ENCODE data around the gene BMP7.

BMP7 gene

DNA sequence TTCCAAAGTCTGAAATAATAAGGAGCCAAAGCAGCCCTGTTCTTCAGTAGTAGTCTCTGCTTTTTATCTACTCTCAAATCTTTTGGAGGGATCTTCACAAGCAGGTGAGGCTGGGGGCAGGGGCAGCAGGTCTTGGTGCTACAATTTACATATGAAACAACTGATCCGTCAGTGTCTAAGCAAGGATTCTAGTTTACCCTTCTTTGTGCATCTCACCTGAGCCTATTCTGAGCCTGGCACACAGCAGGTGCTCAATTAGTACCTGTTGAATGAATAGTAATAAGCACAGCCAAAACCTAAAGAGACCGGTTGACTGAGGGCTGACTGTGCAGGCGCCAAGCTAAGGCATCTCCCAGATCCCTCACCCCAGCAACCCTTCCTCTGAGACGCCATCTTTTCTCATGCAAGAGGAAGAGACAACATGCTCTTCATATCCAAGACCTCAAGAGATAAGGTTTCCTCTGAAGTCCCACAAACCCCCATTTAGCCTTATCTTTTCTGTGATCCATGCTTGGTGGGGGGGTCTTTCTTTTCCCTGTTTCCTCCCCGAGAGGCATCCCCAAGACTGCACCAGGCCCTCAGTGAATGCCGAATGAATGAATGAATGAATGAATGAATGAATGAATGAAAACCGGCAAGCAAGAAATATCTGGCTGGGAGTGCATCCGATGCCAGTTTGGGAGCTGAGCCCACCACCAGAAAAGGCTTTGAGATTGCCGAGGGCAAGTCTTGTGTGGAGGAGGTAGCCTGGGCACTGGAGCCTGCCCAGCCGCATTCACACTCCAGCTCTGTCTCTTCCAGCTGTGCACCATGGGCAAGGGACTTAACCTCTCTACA, 2.9 kb upstream of the BMP7 start:
- TF ChIP-seq RARB (CRISPR knock-in tag; IDR thresholded peaks at IDR 0.05) (no peak), OSR1 (CRISPR knock-in tag; IDR thresholded peaks at IDR 0.05) (no peak), ESRRG (CRISPR knock-in tag; IDR thresholded peaks at IDR 0.05) (no peak), ISL1 (CRISPR knock-in tag; IDR thresholded peaks at IDR 0.05) (no peak), CSRNP3 (CRISPR knock-in tag; IDR thresholded peaks at IDR 0.05) (no peak), TOX (CRISPR knock-in tag; IDR thresholded peaks at IDR 0.05; ENCODE audit: borderline replicate concordance) (no peak), ARNTL (CRISPR knock-in tag; IDR thresholded peaks at IDR 0.05; ENCODE audit: borderline replicate concordance, low read depth) (no peak), ZFP3 (CRISPR knock-in tag; IDR thresholded peaks at IDR 0.05) (no peak), CREB5 (CRISPR knock-in tag; IDR thresholded peaks at IDR 0.05; ENCODE audit: low read depth) (no peak), ZFP30 (CRISPR knock-in tag; IDR thresholded peaks at IDR 0.05) (no peak), ZNF8 (CRISPR knock-in tag; IDR thresholded peaks at IDR 0.05) (no peak), ZNF70 (CRISPR knock-in tag; IDR thresholded peaks at IDR 0.05) (no peak), ZC3H10 (CRISPR knock-in tag; IDR thresholded peaks at IDR 0.05) (no peak)
- TF ChIP-seq, protein P1, sequence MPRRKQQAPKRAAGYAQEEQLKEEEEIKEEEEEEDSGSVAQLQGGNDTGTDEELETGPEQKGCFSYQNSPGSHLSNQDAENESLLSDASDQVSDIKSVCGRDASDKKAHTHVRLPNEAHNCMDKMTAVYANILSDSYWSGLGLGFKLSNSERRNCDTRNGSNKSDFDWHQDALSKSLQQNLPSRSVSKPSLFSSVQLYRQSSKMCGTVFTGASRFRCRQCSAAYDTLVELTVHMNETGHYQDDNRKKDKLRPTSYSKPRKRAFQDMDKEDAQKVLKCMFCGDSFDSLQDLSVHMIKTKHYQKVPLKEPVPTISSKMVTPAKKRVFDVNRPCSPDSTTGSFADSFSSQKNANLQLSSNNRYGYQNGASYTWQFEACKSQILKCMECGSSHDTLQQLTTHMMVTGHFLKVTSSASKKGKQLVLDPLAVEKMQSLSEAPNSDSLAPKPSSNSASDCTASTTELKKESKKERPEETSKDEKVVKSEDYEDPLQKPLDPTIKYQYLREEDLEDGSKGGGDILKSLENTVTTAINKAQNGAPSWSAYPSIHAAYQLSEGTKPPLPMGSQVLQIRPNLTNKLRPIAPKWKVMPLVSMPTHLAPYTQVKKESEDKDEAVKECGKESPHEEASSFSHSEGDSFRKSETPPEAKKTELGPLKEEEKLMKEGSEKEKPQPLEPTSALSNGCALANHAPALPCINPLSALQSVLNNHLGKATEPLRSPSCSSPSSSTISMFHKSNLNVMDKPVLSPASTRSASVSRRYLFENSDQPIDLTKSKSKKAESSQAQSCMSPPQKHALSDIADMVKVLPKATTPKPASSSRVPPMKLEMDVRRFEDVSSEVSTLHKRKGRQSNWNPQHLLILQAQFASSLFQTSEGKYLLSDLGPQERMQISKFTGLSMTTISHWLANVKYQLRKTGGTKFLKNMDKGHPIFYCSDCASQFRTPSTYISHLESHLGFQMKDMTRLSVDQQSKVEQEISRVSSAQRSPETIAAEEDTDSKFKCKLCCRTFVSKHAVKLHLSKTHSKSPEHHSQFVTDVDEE (CRISPR knock-in tag; IDR thresholded peaks at IDR 0.05) = no peak
- TF ChIP-seq, protein P2, sequence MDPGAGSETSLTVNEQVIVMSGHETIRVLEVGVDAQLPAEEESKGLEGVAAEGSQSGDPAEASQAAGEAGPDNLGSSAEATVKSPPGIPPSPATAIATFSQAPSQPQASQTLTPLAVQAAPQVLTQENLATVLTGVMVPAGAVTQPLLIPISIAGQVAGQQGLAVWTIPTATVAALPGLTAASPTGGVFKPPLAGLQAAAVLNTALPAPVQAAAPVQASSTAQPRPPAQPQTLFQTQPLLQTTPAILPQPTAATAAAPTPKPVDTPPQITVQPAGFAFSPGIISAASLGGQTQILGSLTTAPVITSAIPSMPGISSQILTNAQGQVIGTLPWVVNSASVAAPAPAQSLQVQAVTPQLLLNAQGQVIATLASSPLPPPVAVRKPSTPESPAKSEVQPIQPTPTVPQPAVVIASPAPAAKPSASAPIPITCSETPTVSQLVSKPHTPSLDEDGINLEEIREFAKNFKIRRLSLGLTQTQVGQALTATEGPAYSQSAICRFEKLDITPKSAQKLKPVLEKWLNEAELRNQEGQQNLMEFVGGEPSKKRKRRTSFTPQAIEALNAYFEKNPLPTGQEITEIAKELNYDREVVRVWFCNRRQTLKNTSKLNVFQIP (CRISPR knock-in tag; IDR thresholded peaks at IDR 0.05; ENCODE audit: borderline replicate concordance, low read depth) = no peak
- ATAC-seq = no peak

DNA sequence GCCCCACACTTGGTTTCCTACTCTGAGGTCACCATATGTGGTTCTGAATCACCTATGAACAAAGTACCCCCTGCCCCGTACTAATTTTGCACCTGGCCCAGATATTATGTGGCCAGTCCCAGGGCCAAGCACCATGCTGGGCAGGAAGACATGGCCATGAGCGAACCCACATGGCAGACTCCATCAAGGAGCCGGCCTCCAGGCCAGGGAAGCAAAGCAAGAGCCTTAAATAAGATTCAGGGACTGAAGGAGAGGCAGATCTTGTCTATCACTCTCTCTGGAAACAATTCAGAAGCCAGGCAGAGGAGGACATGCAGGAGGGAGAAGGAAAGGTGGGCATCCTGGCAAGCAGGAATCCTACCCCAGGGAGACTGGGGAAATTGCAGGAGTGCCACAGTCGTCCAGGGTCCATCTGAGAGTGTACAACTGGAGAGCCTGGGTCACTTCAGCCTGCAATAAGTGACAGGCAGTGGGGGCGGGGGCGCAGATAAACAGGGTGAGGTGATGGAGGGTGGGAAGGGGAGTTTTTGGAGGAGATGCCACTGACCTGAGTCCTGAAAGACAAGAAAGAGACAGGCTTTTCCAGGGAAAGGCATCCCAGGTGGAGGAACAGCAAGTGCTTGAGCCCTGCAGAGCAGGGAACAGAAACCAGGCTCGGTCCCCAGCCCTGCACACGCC, 2.1 kb upstream of the BMP7 start:
- TF ChIP-seq ARNTL (CRISPR knock-in tag; IDR thresholded peaks at IDR 0.05; ENCODE audit: borderline replicate concordance, low read depth) = no peak
- TF ChIP-seq BACH2 (CRISPR knock-in tag; IDR thresholded peaks at IDR 0.05; ENCODE audit: borderline replicate concordance) = no peak
- no peak for TF ChIP-seq ISL1 (CRISPR knock-in tag; IDR thresholded peaks at IDR 0.05)
- TF ChIP-seq CSRNP3 (CRISPR knock-in tag; IDR thresholded peaks at IDR 0.05) = no peak
- TF ChIP-seq, protein P1 (CRISPR knock-in tag; IDR thresholded peaks at IDR 0.05) = no peak
- TF ChIP-seq CREB5 (CRISPR knock-in tag; IDR thresholded peaks at IDR 0.05; ENCODE audit: low read depth) = no peak
- no peak for TF ChIP-seq SNAI2 (CRISPR knock-in tag; IDR thresholded peaks at IDR 0.05)
- TF ChIP-seq, protein P2 (CRISPR knock-in tag; IDR thresholded peaks at IDR 0.05; ENCODE audit: borderline replicate concordance, low read depth) = no peak
- no peak for ATAC-seq
